ENCODE measurements around the gene DHX57.

The DHX57 gene

GRCh38 chr2:38815936-38816335 lies 59.8 kb downstream of the DHX57 start:
- no peak for TF ChIP-seq TAF1 (IDR thresholded peaks at IDR 0.05; ENCODE audit: borderline replicate concordance, insufficient read depth, low read length)
- TF ChIP-seq REST (IDR thresholded peaks at IDR 0.05; ENCODE audit: insufficient read depth in 1 of 2, low read depth in 2 of 2, low read length in 2 of 2) = no peak
- no peak for TF ChIP-seq SIN3A (IDR thresholded peaks at IDR 0.05; ENCODE audit: borderline replicate concordance, insufficient read depth, low read length)
- TF ChIP-seq FOXP2 (optimal IDR thresholded peaks at IDR 0.05; ENCODE audit: borderline replicate concordance, extremely low read depth, extremely low read length, insufficient read depth) = no peak
- TF ChIP-seq POLR2AphosphoS5 (IDR thresholded peaks at IDR 0.05; ENCODE audit: low read depth, low read length) = no peak

GRCh38 chr2:38810488-38810887 lies 65.2 kb downstream of the DHX57 start:
- TF ChIP-seq REST (IDR thresholded peaks at IDR 0.05; ENCODE audit: insufficient read depth in 1 of 2, low read depth in 2 of 2, low read length in 2 of 2) (no peak), POLR2AphosphoS5 (IDR thresholded peaks at IDR 0.05; ENCODE audit: low read depth, low read length) (no peak), TAF1 (IDR thresholded peaks at IDR 0.05; ENCODE audit: borderline replicate concordance, insufficient read depth, low read length) (no peak), SIN3A (IDR thresholded peaks at IDR 0.05; ENCODE audit: borderline replicate concordance, insufficient read depth, low read length) (no peak), FOXP2 (optimal IDR thresholded peaks at IDR 0.05; ENCODE audit: borderline replicate concordance, extremely low read depth, extremely low read length, insufficient read depth) (no peak)

- TF ChIP-seq SIN3A (IDR thresholded peaks at IDR 0.05; ENCODE audit: borderline replicate concordance, insufficient read depth, low read length) (no peak), FOXP2 (optimal IDR thresholded peaks at IDR 0.05; ENCODE audit: borderline replicate concordance, extremely low read depth, extremely low read length, insufficient read depth) (no peak), TAF1 (IDR thresholded peaks at IDR 0.05; ENCODE audit: borderline replicate concordance, insufficient read depth, low read length) (no peak), REST (IDR thresholded peaks at IDR 0.05; ENCODE audit: insufficient read depth in 1 of 2, low read depth in 2 of 2, low read length in 2 of 2) (no peak), POLR2AphosphoS5 (IDR thresholded peaks at IDR 0.05; ENCODE audit: low read depth, low read length) (no peak)
Measured at GRCh38 chr2:38808677-38809076, 67.1 kb downstream of the DHX57 start.

- TF ChIP-seq FOXP2 (optimal IDR thresholded peaks at IDR 0.05; ENCODE audit: borderline replicate concordance, extremely low read depth, extremely low read length, insufficient read depth) = no peak
- TF ChIP-seq SIN3A (IDR thresholded peaks at IDR 0.05; ENCODE audit: borderline replicate concordance, insufficient read depth, low read length) = no peak
- no peak for TF ChIP-seq TAF1 (IDR thresholded peaks at IDR 0.05; ENCODE audit: borderline replicate concordance, insufficient read depth, low read length)
- TF ChIP-seq REST (IDR thresholded peaks at IDR 0.05; ENCODE audit: insufficient read depth in 1 of 2, low read depth in 2 of 2, low read length in 2 of 2) = no peak
- TF ChIP-seq POLR2AphosphoS5 (IDR thresholded peaks at IDR 0.05; ENCODE audit: low read depth, low read length) = no peak
Measured at GRCh38 chr2:38806733-38807059, 69.0 kb downstream of the DHX57 start.
